Caco-2 (cell line): Measurements from ENCODE around the gene EFCAB14. TPM values are rescaled to one million over a fixed set of nuclear protein-coding genes. Genes with fewer than 3 reads are reported as not detected.

ENCODE experiments used
- BruUV-seq: library from RNA; stranded (reverse); fragments of 400-500 nt; replicated peaks from 2 replicates; lab custom pipeline; 2021; lab: Mats Ljungman, UMichigan
- CTCF ChIA-PET: fragments of 300-600 bp; sonication (Branson Sonifier 250); formaldehyde crosslinking; loops from one replicate; lab custom pipeline; 2022; ENCODE audit warnings: antibody characterized with exemption; lab: Charles Lee
- POLR2A ChIA-PET: fragments of 300-600 bp; sonication (Branson Sonifier 250); formaldehyde crosslinking; loops from one replicate; lab custom pipeline; 2022; ENCODE audit warnings: antibody characterized with exemption; lab: Charles Lee
- DNase-seq, 2 experiments: peaks; one replicate each; pipeline versions ENCODE4 v3.0.0 to v3.0.0-alpha.2; 2020 to 2022
- H3K27me3 ChIP-seq: replicated peaks from 2 replicates; pipeline ENCODE4 v1.6.0; 2011; ENCODE audit warnings: low read length; ENCODE audit not compliant: control insufficient read depth, insufficient read depth
- H3K36me3 ChIP-seq: 2 replicates; pipeline ENCODE4 v1.5.1; 2011; ENCODE audit warnings: low read length; ENCODE audit not compliant: control insufficient read depth, insufficient read depth
- H3K4me1 ChIP-seq: fragments of 250-450 bp; sonication (Bioruptor Pico); 2 replicates; pipeline ENCODE4 v1.5.1; 2020; ENCODE audit warnings: mild to moderate bottlenecking
- H3K4me3 ChIP-seq: 2 replicates; pipeline ENCODE4 v1.5.1; 2011; ENCODE audit warnings: low read depth, mild to moderate bottlenecking, control low read depth, low read length
- H3K9me3 ChIP-seq: fragments of 250-450 bp; sonication (Bioruptor Pico); 2 replicates; pipeline ENCODE4 v1.5.1; 2020; ENCODE audit warnings: mild to moderate bottlenecking, moderate library complexity
- H3K27ac Mint-ChIP-seq: one replicate; pipeline ENCODE4 v1.8.0; 2022; ENCODE audit warnings: mixed read lengths; ENCODE audit not compliant: unreplicated experiment
- H3K27me3 Mint-ChIP-seq: one replicate; pipeline ENCODE4 v1.8.0; 2022; ENCODE audit warnings: mixed read lengths; ENCODE audit not compliant: insufficient read depth, unreplicated experiment
- H3K36me3 Mint-ChIP-seq: one replicate; pipeline ENCODE4 v1.8.0; 2022; ENCODE audit warnings: mild to moderate bottlenecking, mixed read lengths; ENCODE audit not compliant: insufficient read depth, unreplicated experiment
- H3K4me1 Mint-ChIP-seq: one replicate; pipeline ENCODE4 v1.8.0; 2022; ENCODE audit warnings: low read depth, mixed read lengths; ENCODE audit not compliant: unreplicated experiment
- H3K4me3 Mint-ChIP-seq: one replicate; pipeline ENCODE4 v1.8.0; 2022; ENCODE audit warnings: mild to moderate bottlenecking, moderate library complexity, mixed read lengths; ENCODE audit not compliant: unreplicated experiment
- H3K9me3 Mint-ChIP-seq: one replicate; pipeline ENCODE4 v1.8.0; 2022; ENCODE audit warnings: mixed read lengths; ENCODE audit not compliant: unreplicated experiment
- intact Hi-C: fragments of 100-400 bp; cut with micrococcal nuclease; formaldehyde crosslinking; loops from one replicate; pipeline ENCODE4 v1.10.0; 2022; ENCODE audit not compliant: unreplicated experiment
- total RNA-seq: library from RNA; stranded (reverse); gene quantifications from 2 replicates; pipeline ENCODE4 v1.2.3, GENCODE V29; 2022
- TF ChIP-seq, protein P1 (sequence below), 2 experiments: fragments of 200-600 bp in 1 of 2; IDR thresholded peaks; 1 replicate in 1 of 2; 2 replicates in 1 of 2; pipeline versions ENCODE4 v1.5.1 to v1.8.0; 2011 to 2022; ENCODE audit warnings: antibody characterized with exemption in 1 of 2, control low read depth in 1 of 2, inconsistent platforms in 1 of 2, low read depth in 1 of 2, low read length in 1 of 2, mild to moderate bottlenecking in 1 of 2, moderate library complexity in 1 of 2; ENCODE audit not compliant: insufficient read depth in 1 of 2, severe bottlenecking in 1 of 2, unreplicated experiment in 1 of 2

The EFCAB14 gene
- total RNA-seq, 1 experiment from 2014 or later = 60.3 TPM

DNA sequence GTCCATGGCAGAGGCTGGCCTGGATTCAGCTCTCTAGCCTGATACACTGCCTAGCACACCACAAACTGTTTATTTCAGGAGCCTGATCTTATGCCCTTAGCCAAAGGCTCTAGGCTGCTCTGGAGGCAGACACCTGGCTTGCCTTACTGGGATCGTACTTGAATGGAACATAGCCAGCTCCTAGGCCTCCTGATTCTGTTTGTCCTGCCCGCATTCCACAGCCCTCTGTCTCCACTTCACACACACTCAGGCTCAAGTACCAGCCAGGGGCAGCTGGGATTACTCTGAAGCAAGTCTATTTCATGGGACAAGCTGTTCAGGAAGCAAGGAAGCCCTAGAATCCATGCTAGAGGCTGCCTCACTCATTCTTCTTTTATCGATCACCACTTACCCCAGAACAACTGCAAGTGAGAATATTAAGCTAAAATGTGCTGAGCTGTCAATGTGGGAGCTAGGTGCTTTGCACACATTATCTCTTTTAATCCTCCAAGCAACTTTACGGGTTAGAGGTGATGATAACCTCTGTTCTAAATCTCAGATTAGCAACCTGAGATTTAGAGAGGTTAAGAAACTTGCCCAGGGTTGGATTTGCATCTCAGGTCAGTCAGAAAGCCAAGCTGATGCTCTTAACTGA, 48.9 kb upstream of the EFCAB14 start:
- Mint-ChIP-seq H3K27ac (no peak overlapping the region), H3K9me3 (peaks cover 16% of the 10 kb centered on the region), H3K36me3 (no peaks in the 10 kb centered on the region), H3K4me3 (no peak overlapping the region), H3K4me1 (no peaks in the 10 kb centered on the region), H3K27me3 (no peaks in the 10 kb centered on the region)
- BruUV-seq = no TSS peak
- Histone ChIP-seq H3K4me1 (peaks cover 9% of the 10 kb centered on the region; the same call in 1 of the 2 replicates), H3K36me3 (no peaks in the 10 kb centered on the region), H3K4me3 (no peak overlapping the region), H3K27me3 (no peaks in the 10 kb centered on the region), H3K9me3 (peaks cover 7% of the 10 kb centered on the region; the same call in 1 of the 2 replicates)
- ChIA-PET CTCF (interaction anchor here (0.7 kb wide), 1 partner anchor 43 kb away, joined by 3 read pairs; no protein-coding TSS in a partner anchor), POLR2A (no interaction called here)
- intact Hi-C loops = no loop called here
- DNase-seq = no peak
- TF ChIP-seq, protein P1, sequence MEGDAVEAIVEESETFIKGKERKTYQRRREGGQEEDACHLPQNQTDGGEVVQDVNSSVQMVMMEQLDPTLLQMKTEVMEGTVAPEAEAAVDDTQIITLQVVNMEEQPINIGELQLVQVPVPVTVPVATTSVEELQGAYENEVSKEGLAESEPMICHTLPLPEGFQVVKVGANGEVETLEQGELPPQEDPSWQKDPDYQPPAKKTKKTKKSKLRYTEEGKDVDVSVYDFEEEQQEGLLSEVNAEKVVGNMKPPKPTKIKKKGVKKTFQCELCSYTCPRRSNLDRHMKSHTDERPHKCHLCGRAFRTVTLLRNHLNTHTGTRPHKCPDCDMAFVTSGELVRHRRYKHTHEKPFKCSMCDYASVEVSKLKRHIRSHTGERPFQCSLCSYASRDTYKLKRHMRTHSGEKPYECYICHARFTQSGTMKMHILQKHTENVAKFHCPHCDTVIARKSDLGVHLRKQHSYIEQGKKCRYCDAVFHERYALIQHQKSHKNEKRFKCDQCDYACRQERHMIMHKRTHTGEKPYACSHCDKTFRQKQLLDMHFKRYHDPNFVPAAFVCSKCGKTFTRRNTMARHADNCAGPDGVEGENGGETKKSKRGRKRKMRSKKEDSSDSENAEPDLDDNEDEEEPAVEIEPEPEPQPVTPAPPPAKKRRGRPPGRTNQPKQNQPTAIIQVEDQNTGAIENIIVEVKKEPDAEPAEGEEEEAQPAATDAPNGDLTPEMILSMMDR (IDR thresholded peaks at IDR 0.05; ENCODE audit: insufficient read depth in 1 of 2, low read depth in 1 of 2, low read length in 1 of 2, severe bottlenecking in 1 of 2, unreplicated experiment in 1 of 2) = no peak

DNA sequence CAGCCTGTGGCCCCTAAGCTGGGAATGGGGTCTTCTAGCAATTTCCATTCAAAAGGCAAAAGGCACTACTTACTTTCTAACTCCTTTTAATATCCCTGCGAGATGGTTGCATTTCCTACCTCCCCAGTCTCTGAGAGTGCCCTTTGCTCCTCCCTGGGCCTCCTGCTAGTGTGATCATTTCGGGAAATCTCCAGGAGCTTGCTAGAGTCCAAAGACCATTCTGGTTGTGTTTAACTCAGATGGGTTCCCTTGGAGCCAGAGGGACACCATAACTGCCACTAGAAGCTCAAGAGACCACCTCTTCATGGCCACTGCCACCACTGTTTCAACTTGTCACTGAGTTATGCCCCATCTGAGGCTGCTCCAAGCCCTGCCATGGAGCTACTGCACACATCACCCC, 45.5 kb upstream of the EFCAB14 start:
- H3K4me3 ChIP-seq = no peak overlapping the region
- CTCF ChIA-PET = no interaction called here
- H3K36me3 Mint-ChIP-seq = no peaks in the 10 kb centered on the region

DNA sequence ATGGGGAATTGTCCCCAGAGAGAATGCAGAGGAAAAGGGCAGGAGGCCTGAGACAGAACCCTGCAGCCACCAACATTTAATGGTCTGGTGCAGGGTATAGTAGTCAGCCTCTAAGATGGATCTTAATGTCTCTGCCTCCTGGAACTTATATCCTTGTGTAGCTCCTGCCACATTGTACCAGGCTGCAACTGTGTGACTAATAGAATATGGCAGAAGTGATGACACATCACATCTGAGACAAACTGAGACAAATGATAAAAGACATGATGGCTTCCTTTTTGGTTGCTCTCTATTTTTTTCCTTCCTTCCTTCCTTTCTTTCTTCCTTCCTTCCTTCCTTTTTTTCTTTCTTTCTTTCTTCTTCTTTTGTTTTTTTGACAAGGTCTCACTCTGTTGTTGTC, 42.8 kb upstream of the EFCAB14 start:
- Mint-ChIP-seq H3K27ac (no peak overlapping the region), H3K36me3 (no peaks in the 10 kb centered on the region), H3K27me3 (no peaks in the 10 kb centered on the region), H3K4me3 (no peak overlapping the region), H3K4me1 (peaks cover 31% of the 10 kb centered on the region), H3K9me3 (peaks cover 27% of the 10 kb centered on the region)
- DNase-seq = no peak
- CTCF ChIA-PET = no interaction called here
- POLR2A ChIA-PET = no interaction called here
- Histone ChIP-seq H3K27me3 (no peaks in the 10 kb centered on the region), H3K4me1 (peaks cover 29% of the 10 kb centered on the region; the same call in 1 of the 2 replicates), H3K36me3 (no peaks in the 10 kb centered on the region), H3K9me3 (no peaks in the 10 kb centered on the region), H3K4me3 (no peak overlapping the region)
- no TSS peak for BruUV-seq
- TF ChIP-seq, protein P1 (IDR thresholded peaks at IDR 0.05; ENCODE audit: insufficient read depth in 1 of 2, low read depth in 1 of 2, low read length in 1 of 2, severe bottlenecking in 1 of 2, unreplicated experiment in 1 of 2) = no peak
- intact Hi-C loops = no loop called here

More for the DNA sequence above, 45.5 kb upstream of the EFCAB14 start:
- TF ChIP-seq, protein P1 (IDR thresholded peaks at IDR 0.05; ENCODE audit: insufficient read depth in 1 of 2, low read depth in 1 of 2, low read length in 1 of 2, severe bottlenecking in 1 of 2, unreplicated experiment in 1 of 2) = no peak
- no peaks in the 10 kb centered on the region for H3K36me3 ChIP-seq
- DNase-seq = peak in 1 of 2 experiments; percentile 10
- intact Hi-C loops = no loop called here
- POLR2A ChIA-PET = no interaction called here
- H3K27ac Mint-ChIP-seq = no peak overlapping the region
- H3K4me3 Mint-ChIP-seq = no peak overlapping the region
- H3K9me3 ChIP-seq = no peaks in the 10 kb centered on the region
- H3K9me3 Mint-ChIP-seq = peaks cover 27% of the 10 kb centered on the region
- no peaks in the 10 kb centered on the region for H3K27me3 Mint-ChIP-seq
- H3K27me3 ChIP-seq = no peaks in the 10 kb centered on the region
- no TSS peak for BruUV-seq
- peaks cover 9% of the 10 kb centered on the region; the same call in 1 of the 2 replicates for H3K4me1 ChIP-seq
- peaks cover 8% of the 10 kb centered on the region for H3K4me1 Mint-ChIP-seq
